HEK293 (cell line): ENCODE results near the gene SAYSD1.

Source experiments
- CTCF ChIA-PET: fragments of 350-600 bp; formaldehyde crosslinking; extraction: SDS; loops from one replicate; lab custom pipeline; 2021; ENCODE audit warnings: antibody characterized with exemption; lab: Yijun Ruan, JAX
- POLR2A ChIA-PET: fragments of 300-600 bp; formaldehyde crosslinking; extraction: SDS; loops from one replicate; lab custom pipeline; 2020; ENCODE audit warnings: antibody characterized with exemption, inconsistent platforms; lab: Yijun Ruan, JAX
- H3K27ac ChIP-seq: fragments of 200-500 bp; sonication (Bioruptor generic); 2 replicates; pipeline ENCODE4 v1.5.1; 2014; ENCODE audit warnings: low read depth, low read length, control low read depth, inconsistent platforms; ENCODE audit errors: extremely low read depth
- H3K36me3 ChIP-seq, 2 experiments: fragments of 200-500 bp in 1 of 2; sonication (Bioruptor generic) in 1 of 2; 1 replicate in 1 of 2; 2 replicates in 1 of 2; pipeline ENCODE4 v1.5.1; 2014 to 2017; ENCODE audit warnings: inconsistent platforms in 2 of 2, low read length in 2 of 2; ENCODE audit not compliant: control insufficient read depth in 2 of 2, insufficient read depth in 1 of 2
- H3K4me1 ChIP-seq: fragments of 200-500 bp; sonication (Bioruptor generic); 2 replicates; pipeline ENCODE4 v1.5.1; 2014; ENCODE audit warnings: mild to moderate bottlenecking, low read length, inconsistent platforms; ENCODE audit not compliant: control insufficient read depth, insufficient read depth
- H3K4me3 ChIP-seq: 2 replicates; pipeline ENCODE4 v1.5.1; 2011; ENCODE audit warnings: low read depth, mild to moderate bottlenecking, control low read depth, low read length, moderate library complexity
- H3K9me3 ChIP-seq: fragments of 200-500 bp; sonication (Bioruptor generic); 2 replicates; pipeline ENCODE4 v1.5.1; 2014; ENCODE audit warnings: low read depth, low read length, inconsistent platforms; ENCODE audit not compliant: control insufficient read depth, insufficient read depth
- ATF2 ChIP-seq: fragments of 450-650 bp; formaldehyde crosslinking; IDR thresholded peaks from 2 replicates; pipeline ENCODE4 v1.5.1; 2016; ENCODE audit warnings: missing biosample characterization, missing genetic modification characterization, low read depth
- CTCF ChIP-seq: fragments of 450-650 bp; formaldehyde crosslinking; IDR thresholded peaks from 2 replicates; pipeline ENCODE4 v1.5.1; 2016; ENCODE audit warnings: missing biosample characterization, missing genetic modification characterization
- FEZF1 ChIP-seq: fragments of 450-650 bp; formaldehyde crosslinking; IDR thresholded peaks from 2 replicates; pipeline ENCODE4 v1.5.1; 2016; ENCODE audit warnings: missing biosample characterization, missing genetic modification characterization
- SALL2 ChIP-seq: fragments of 450-650 bp; formaldehyde crosslinking; IDR thresholded peaks from 2 replicates; pipeline ENCODE4 v1.5.0; 2017; ENCODE audit warnings: missing biosample characterization, mild to moderate bottlenecking, missing genetic modification characterization, borderline replicate concordance
- ZBTB1 ChIP-seq: fragments of 450-650 bp; formaldehyde crosslinking; IDR thresholded peaks from 2 replicates; pipeline ENCODE4 v1.5.1; 2016; ENCODE audit warnings: missing biosample characterization, missing genetic modification characterization
- ZBTB21 ChIP-seq: fragments of 450-650 bp; formaldehyde crosslinking; IDR thresholded peaks from 2 replicates; pipeline ENCODE4 v1.5.1; 2017; ENCODE audit warnings: missing biosample characterization, missing genetic modification characterization
- ZBTB6 ChIP-seq: fragments of 450-650 bp; formaldehyde crosslinking; IDR thresholded peaks from 2 replicates; pipeline ENCODE4 v1.5.1; 2017; ENCODE audit warnings: missing biosample characterization, missing genetic modification characterization
- ZNF174 ChIP-seq: fragments of 450-650 bp; formaldehyde crosslinking; IDR thresholded peaks from 2 replicates; pipeline ENCODE4 v1.5.0; 2017; ENCODE audit warnings: missing biosample characterization, mild to moderate bottlenecking, missing genetic modification characterization
- ZNF211 ChIP-seq: fragments of 450-650 bp; formaldehyde crosslinking; IDR thresholded peaks from 2 replicates; pipeline ENCODE4 v1.5.1; 2016; ENCODE audit warnings: low read depth, missing biosample characterization, missing genetic modification characterization
- ZNF521 ChIP-seq: fragments of 450-650 bp; formaldehyde crosslinking; IDR thresholded peaks from 2 replicates; pipeline ENCODE4 v1.5.1; 2017; ENCODE audit warnings: missing biosample characterization, mild to moderate bottlenecking, missing genetic modification characterization
- ZNF596 ChIP-seq: fragments of 450-650 bp; IDR thresholded peaks from 2 replicates; pipeline ENCODE4 v1.5.0; 2018; ENCODE audit warnings: missing biosample characterization, mild to moderate bottlenecking, missing genetic modification characterization, moderate library complexity
- ZNF600 ChIP-seq: fragments of 450-650 bp; formaldehyde crosslinking; IDR thresholded peaks from 2 replicates; pipeline ENCODE4 v1.5.1; 2016; ENCODE audit warnings: missing biosample characterization, missing genetic modification characterization
- ZNF664 ChIP-seq: fragments of 450-650 bp; formaldehyde crosslinking; IDR thresholded peaks from 2 replicates; pipeline ENCODE4 v1.5.1; 2016; ENCODE audit warnings: missing biosample characterization, missing genetic modification characterization
- ZNF76 ChIP-seq: fragments of 450-650 bp; formaldehyde crosslinking; IDR thresholded peaks from 2 replicates; pipeline ENCODE4; 2016; ENCODE audit warnings: low read depth, missing biosample characterization, missing genetic modification characterization, borderline replicate concordance
- TF ChIP-seq, protein P1 (sequence below): fragments of 450-650 bp; formaldehyde crosslinking; IDR thresholded peaks from 2 replicates; pipeline ENCODE4 v1.5.1; 2016; ENCODE audit warnings: missing biosample characterization, missing genetic modification characterization, borderline replicate concordance

The SAYSD1 gene

GRCh38 chr6:39154705-39155104 is 39.7 kb upstream of the SAYSD1 start (continued):
- no peak for TF ChIP-seq ZBTB6
- TF ChIP-seq FEZF1 (tag by site-specific recombination) = no peak
- no peak for TF ChIP-seq ZBTB21 (tag by site-specific recombination)
- no peak for TF ChIP-seq ZNF521

GRCh38 chr6:39153766-39154397 is 38.9 kb upstream of the SAYSD1 start:
- no peaks in the 10 kb centered on the region for H3K36me3 ChIP-seq
- H3K27ac ChIP-seq = no peak overlapping the region
- H3K4me3 ChIP-seq = no peak overlapping the region
- H3K9me3 ChIP-seq = no peaks in the 10 kb centered on the region
- POLR2A ChIA-PET = no interaction called here
- H3K4me1 ChIP-seq = peaks cover 6% of the 10 kb centered on the region; the same call in 1 of the 2 replicates
- TF ChIP-seq ZBTB1 (tag by site-specific recombination) = no peak
- TF ChIP-seq ATF2 = 0 out of 2 replicates have a peak, but pooled peaks have one; percentile 13
- CTCF ChIA-PET = interaction anchor here (3.0 kb wide), 1 partner anchor 12 kb away, joined by 18 read pairs; no protein-coding TSS in a partner anchor

GRCh38 chr6:39152262-39152661 is 37.3 kb upstream of the SAYSD1 start:
- no peaks in the 10 kb centered on the region for H3K36me3 ChIP-seq
- H3K4me3 ChIP-seq = no peak overlapping the region
- no peaks in the 10 kb centered on the region for H3K9me3 ChIP-seq
- CTCF ChIA-PET = interaction anchor here (0.6 to 3.0 kb wide), 11 partner anchors 12 to 280 kb away, joined by 3 to 18 read pairs (median 4); no protein-coding TSS in a partner anchor
- POLR2A ChIA-PET = interaction anchor here (0.9 kb wide), 1 partner anchor 38 kb away, joined by 3 read pairs; the partner anchor contains the start of gene SAYSD1
- no peak overlapping the region for H3K27ac ChIP-seq
- H3K4me1 ChIP-seq = peaks cover 4% of the 10 kb centered on the region; the same call in 1 of the 2 replicates
- TF ChIP-seq ZNF596 (tag by site-specific recombination) = no peak
- TF ChIP-seq, protein P1, sequence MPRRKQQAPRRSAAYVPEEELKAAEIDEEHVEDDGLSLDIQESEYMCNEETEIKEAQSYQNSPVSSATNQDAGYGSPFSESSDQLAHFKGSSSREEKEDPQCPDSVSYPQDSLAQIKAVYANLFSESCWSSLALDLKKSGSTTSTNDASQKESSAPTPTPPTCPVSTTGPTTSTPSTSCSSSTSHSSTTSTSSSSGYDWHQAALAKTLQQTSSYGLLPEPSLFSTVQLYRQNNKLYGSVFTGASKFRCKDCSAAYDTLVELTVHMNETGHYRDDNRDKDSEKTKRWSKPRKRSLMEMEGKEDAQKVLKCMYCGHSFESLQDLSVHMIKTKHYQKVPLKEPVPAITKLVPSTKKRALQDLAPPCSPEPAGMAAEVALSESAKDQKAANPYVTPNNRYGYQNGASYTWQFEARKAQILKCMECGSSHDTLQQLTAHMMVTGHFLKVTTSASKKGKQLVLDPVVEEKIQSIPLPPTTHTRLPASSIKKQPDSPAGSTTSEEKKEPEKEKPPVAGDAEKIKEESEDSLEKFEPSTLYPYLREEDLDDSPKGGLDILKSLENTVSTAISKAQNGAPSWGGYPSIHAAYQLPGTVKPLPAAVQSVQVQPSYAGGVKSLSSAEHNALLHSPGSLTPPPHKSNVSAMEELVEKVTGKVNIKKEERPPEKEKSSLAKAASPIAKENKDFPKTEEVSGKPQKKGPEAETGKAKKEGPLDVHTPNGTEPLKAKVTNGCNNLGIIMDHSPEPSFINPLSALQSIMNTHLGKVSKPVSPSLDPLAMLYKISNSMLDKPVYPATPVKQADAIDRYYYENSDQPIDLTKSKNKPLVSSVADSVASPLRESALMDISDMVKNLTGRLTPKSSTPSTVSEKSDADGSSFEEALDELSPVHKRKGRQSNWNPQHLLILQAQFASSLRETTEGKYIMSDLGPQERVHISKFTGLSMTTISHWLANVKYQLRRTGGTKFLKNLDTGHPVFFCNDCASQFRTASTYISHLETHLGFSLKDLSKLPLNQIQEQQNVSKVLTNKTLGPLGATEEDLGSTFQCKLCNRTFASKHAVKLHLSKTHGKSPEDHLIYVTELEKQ = no peak
- no peak for TF ChIP-seq ZNF600 (tag by site-specific recombination)

DNA sequence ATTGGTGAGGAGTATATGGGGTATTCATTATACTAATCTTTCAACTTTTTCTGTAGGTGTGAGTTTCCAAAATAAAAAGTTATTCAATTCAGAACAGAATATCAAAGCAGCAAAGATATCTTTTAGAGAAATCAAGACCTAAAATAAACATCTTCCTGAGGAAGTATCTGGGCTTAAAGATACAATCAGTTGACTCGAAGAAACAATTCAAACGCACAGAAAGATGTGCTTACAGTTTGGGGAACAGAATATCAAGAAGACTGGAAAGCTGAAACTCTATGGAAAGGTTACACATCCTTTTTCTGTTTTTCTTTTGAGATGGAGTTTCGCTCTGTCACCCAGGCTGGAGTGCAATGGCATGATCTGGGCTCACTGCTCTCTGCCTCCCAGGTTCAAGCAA is 36.2 kb upstream of the SAYSD1 start:
- H3K27ac ChIP-seq = no peak overlapping the region
- no peaks in the 10 kb centered on the region for H3K9me3 ChIP-seq
- H3K4me1 ChIP-seq = no peaks in the 10 kb centered on the region
- H3K4me3 ChIP-seq = no peak overlapping the region
- CTCF ChIA-PET = interaction anchor here (2.5 to 3.0 kb wide), 2 partner anchors 15 to 152 kb away, joined by 14 to 18 read pairs; no protein-coding TSS in a partner anchor
- POLR2A ChIA-PET = interaction anchor here (0.9 kb wide), 1 partner anchor 36 kb away, joined by 3 read pairs; the partner anchor contains the start of gene SAYSD1
- H3K36me3 ChIP-seq = no peaks in the 10 kb centered on the region
- TF ChIP-seq SALL2 (tag by site-specific recombination) (no peak), ZNF174 (tag by site-specific recombination) (no peak), CTCF (tag by site-specific recombination) (no peak), ZNF76 (tag by site-specific recombination) (no peak), ZNF664 (tag by site-specific recombination) (no peak), ZNF211 (no peak)
